ENCODE results near the gene TK2. TPM values are rescaled to one million over a fixed set of nuclear protein-coding genes. Genes with fewer than 3 reads are reported as not detected.

Gene TK2
- total RNA-seq, 1 experiment from 2014 or later, result 5.0 TPM

GRCh38 chr16:66489385-66489784 lies 60.5 kb downstream of the TK2 start:
- no peak for ATAC-seq
- Mint-ChIP-seq H3K27ac (no peak overlapping the region), H3K27me3 (ENCODE audit: low read depth) (peaks cover 2% of the 10 kb centered on the region; the same call in 1 of the 2 replicates), H3K4me3 (no peak overlapping the region), H3K4me1 (peaks cover 2% of the 10 kb centered on the region; the same call in 1 of the 2 replicates), H3K36me3 (peaks cover 11% of the 10 kb centered on the region; the same call in 1 of the 2 replicates), H3K9me3 (peaks cover 8% of the 10 kb centered on the region)
- CTCF ChIA-PET, result no interaction called here
- TF ChIP-seq ZNF671 (CRISPR knock-in tag; IDR thresholded peaks at IDR 0.05) (no peak), GABPB1 (CRISPR knock-in tag; IDR thresholded peaks at IDR 0.05) (no peak), ZNF532 (CRISPR knock-in tag; IDR thresholded peaks at IDR 0.05; ENCODE audit: borderline replicate concordance) (no peak), TCF7 (CRISPR knock-in tag; IDR thresholded peaks at IDR 0.05; ENCODE audit: low read depth) (no peak), ATF1 (CRISPR knock-in tag; IDR thresholded peaks at IDR 0.05) (no peak), CBFB (CRISPR knock-in tag; IDR thresholded peaks at IDR 0.05; ENCODE audit: low read depth) (no peak), ZNF396 (CRISPR knock-in tag; IDR thresholded peaks at IDR 0.05; ENCODE audit: borderline replicate concordance) (no peak), ZBTB21 (CRISPR knock-in tag; IDR thresholded peaks at IDR 0.05; ENCODE audit: borderline replicate concordance) (no peak), ZNF317 (CRISPR knock-in tag; IDR thresholded peaks at IDR 0.05; ENCODE audit: borderline replicate concordance, low read depth) (no peak), TEAD4 (CRISPR knock-in tag; IDR thresholded peaks at IDR 0.05) (no peak), RORB (CRISPR knock-in tag; IDR thresholded peaks at IDR 0.05) (no peak), ZNF281 (CRISPR knock-in tag; IDR thresholded peaks at IDR 0.05) (no peak), FOXP4 (CRISPR knock-in tag; IDR thresholded peaks at IDR 0.05) (no peak), TP53 (CRISPR knock-in tag; IDR thresholded peaks at IDR 0.05) (no peak), ZNF232 (CRISPR knock-in tag; IDR thresholded peaks at IDR 0.05) (no peak), GRHL2 (CRISPR knock-in tag; IDR thresholded peaks at IDR 0.05; ENCODE audit: insufficient replicate concordance, severe bottlenecking) (no peak)
- TF ChIP-seq, protein P1, sequence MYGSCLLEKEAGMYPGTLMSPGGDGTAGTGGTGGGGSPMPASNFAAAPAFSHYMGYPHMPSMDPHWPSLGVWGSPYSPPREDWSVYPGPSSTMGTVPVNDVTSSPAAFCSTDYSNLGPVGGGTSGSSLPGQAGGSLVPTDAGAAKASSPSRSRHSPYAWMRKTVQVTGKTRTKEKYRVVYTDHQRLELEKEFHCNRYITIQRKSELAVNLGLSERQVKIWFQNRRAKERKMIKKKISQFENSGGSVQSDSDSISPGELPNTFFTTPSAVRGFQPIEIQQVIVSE (CRISPR knock-in tag; IDR thresholded peaks at IDR 0.05; ENCODE audit: borderline replicate concordance), result no peak
- TF ChIP-seq, protein P2, sequence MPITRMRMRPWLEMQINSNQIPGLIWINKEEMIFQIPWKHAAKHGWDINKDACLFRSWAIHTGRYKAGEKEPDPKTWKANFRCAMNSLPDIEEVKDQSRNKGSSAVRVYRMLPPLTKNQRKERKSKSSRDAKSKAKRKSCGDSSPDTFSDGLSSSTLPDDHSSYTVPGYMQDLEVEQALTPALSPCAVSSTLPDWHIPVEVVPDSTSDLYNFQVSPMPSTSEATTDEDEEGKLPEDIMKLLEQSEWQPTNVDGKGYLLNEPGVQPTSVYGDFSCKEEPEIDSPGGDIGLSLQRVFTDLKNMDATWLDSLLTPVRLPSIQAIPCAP (CRISPR knock-in tag; IDR thresholded peaks at IDR 0.05), result no peak
- TF ChIP-seq, protein P3, sequence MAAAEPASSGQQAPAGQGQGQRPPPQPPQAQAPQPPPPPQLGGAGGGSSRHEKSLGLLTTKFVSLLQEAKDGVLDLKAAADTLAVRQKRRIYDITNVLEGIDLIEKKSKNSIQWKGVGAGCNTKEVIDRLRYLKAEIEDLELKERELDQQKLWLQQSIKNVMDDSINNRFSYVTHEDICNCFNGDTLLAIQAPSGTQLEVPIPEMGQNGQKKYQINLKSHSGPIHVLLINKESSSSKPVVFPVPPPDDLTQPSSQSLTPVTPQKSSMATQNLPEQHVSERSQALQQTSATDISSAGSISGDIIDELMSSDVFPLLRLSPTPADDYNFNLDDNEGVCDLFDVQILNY (CRISPR knock-in tag; IDR thresholded peaks at IDR 0.05), result no peak
- POLR2A ChIA-PET, result no interaction called here
- DNase-seq (ENCODE audit: low spot score), result no peak
